CD14-positive monocyte (primary cell): Measurements from ENCODE around the gene TPRG1. TPM values are rescaled to one million over a fixed set of nuclear protein-coding genes. Genes with fewer than 3 reads are reported as not detected.

Experiments used
- DNase-seq, 3 donors: peaks; one replicate each; pipeline ENCODE4 v3.0.0-alpha.2; 2011 to 2022
- H2AFZ ChIP-seq: 2 replicates; pipeline ENCODE4 v1.6.0; 2012; ENCODE audit warnings: mild to moderate bottlenecking, low read depth, low read length, inconsistent platforms; ENCODE audit not compliant: insufficient read depth, poor library complexity, severe bottlenecking
- H3K27ac ChIP-seq, 2 donors: 1 replicate in 1 of 2; 2 replicates in 1 of 2; pipeline ENCODE4 v1.5.1; 2012 to 2013; ENCODE audit warnings: low read length in 2 of 2, control low read depth in 1 of 2, inconsistent platforms in 1 of 2, low read depth in 1 of 2, mild to moderate bottlenecking in 1 of 2
- H3K27me3 ChIP-seq, 2 donors: one replicate each; pipeline versions ENCODE4 v1.6.0 to v1.6.1; 2011 to 2013; ENCODE audit warnings: low read length in 2 of 2; ENCODE audit not compliant: control insufficient read depth in 2 of 2, insufficient read depth in 2 of 2
- H3K36me3 ChIP-seq, 2 donors: replicated peaks in 1 of 2; 1 replicate in 1 of 2; 2 replicates in 1 of 2; pipeline versions ENCODE4 v1.5.1 to v1.6.1; 2012 to 2013; ENCODE audit warnings: low read length in 2 of 2, control low read depth in 1 of 2, inconsistent platforms in 1 of 2, mild to moderate bottlenecking in 1 of 2; ENCODE audit not compliant: insufficient read depth in 2 of 2, control insufficient read depth in 1 of 2
- H3K4me1 ChIP-seq, 2 donors: 1 replicate in 1 of 2; 2 replicates in 1 of 2; pipeline versions ENCODE4 v1.5.1 to v1.6.1; 2012 to 2013; ENCODE audit warnings: low read length in 2 of 2, control low read depth in 1 of 2, inconsistent platforms in 1 of 2, mild to moderate bottlenecking in 1 of 2, moderate library complexity in 1 of 2; ENCODE audit not compliant: insufficient read depth in 2 of 2, control insufficient read depth in 1 of 2
- H3K4me2 ChIP-seq: replicated peaks from 2 replicates; pipeline ENCODE3; 2012; ENCODE audit warnings: low read length, moderate library complexity, mild to moderate bottlenecking; ENCODE audit not compliant: poor library complexity, severe bottlenecking; ENCODE audit errors: extremely low read depth
- H3K4me3 ChIP-seq, 3 experiments: fragments of 200-600 bp in 1 of 3; sonication (generic) in 1 of 3; replicated peaks in 1 of 3; 1 replicate in 2 of 3; 2 replicates in 1 of 3; pipeline ENCODE4 v1.5.1; 2011 to 2013; ENCODE audit warnings: low read length in 3 of 3, mild to moderate bottlenecking in 3 of 3, control low read depth in 2 of 3, low read depth in 2 of 3, inconsistent platforms in 1 of 3, moderate library complexity in 1 of 3
- H3K79me2 ChIP-seq: 2 replicates; pipeline ENCODE4 v1.6.0; 2012; ENCODE audit warnings: mild to moderate bottlenecking, control low read depth, inconsistent platforms, low read length, moderate library complexity; ENCODE audit not compliant: insufficient read depth
- H3K9ac ChIP-seq: 2 replicates; pipeline ENCODE4 v1.6.0; 2017; ENCODE audit warnings: low read length, mild to moderate bottlenecking; ENCODE audit not compliant: insufficient read depth, poor library complexity, severe bottlenecking
- H3K9me3 ChIP-seq, 2 donors: replicated peaks in 1 of 2; 1 replicate in 1 of 2; 2 replicates in 1 of 2; pipeline versions ENCODE4 v1.5.1 to v1.6.1; 2012 to 2013; ENCODE audit warnings: low read length in 2 of 2, control low read depth in 1 of 2; ENCODE audit not compliant: control insufficient read depth in 1 of 2, insufficient read depth in 1 of 2
- H4K20me1 ChIP-seq: 2 replicates; pipeline ENCODE4 v1.6.0; 2012; ENCODE audit warnings: mild to moderate bottlenecking, low read length, control low read depth, moderate library complexity; ENCODE audit not compliant: insufficient read depth
- H3K27ac Mint-ChIP-seq, 7 donors: one replicate each; pipeline ENCODE4 v1.8.0; 2020; ENCODE audit warnings: mild to moderate bottlenecking in 7 of 7, mixed read lengths in 7 of 7, moderate library complexity in 6 of 7, inconsistent platforms in 2 of 7
- H3K27me3 Mint-ChIP-seq, 3 donors: one replicate each; pipeline ENCODE4 v1.8.0; 2021 to 2022; ENCODE audit warnings: low read depth in 3 of 3, mild to moderate bottlenecking in 3 of 3, mixed read lengths in 3 of 3, moderate library complexity in 3 of 3, inconsistent platforms in 1 of 3
- H3K36me3 Mint-ChIP-seq, 2 donors: one replicate each; pipeline ENCODE4 v1.8.0; 2020; ENCODE audit warnings: mixed read lengths in 2 of 2, inconsistent platforms in 1 of 2, mild to moderate bottlenecking in 1 of 2
- H3K4me1 Mint-ChIP-seq: one replicate; pipeline ENCODE4 v1.8.0; 2020; ENCODE audit warnings: mild to moderate bottlenecking, mixed read lengths
- H3K4me3 Mint-ChIP-seq, 2 donors: one replicate each; pipeline ENCODE4 v1.8.0; 2020; ENCODE audit warnings: mild to moderate bottlenecking in 2 of 2, mixed read lengths in 2 of 2, moderate library complexity in 1 of 2
- H3K9me3 Mint-ChIP-seq, 7 donors: one replicate each; pipeline ENCODE4 v1.8.0; 2020 to 2022; ENCODE audit warnings: mixed read lengths in 7 of 7, mild to moderate bottlenecking in 6 of 7, moderate library complexity in 6 of 7, inconsistent platforms in 2 of 7
- CTCF ChIP-seq: fragments of 200-600 bp; IDR thresholded peaks from one replicate; pipeline ENCODE4 v1.8.0; 2022; ENCODE audit warnings: antibody characterized with exemption, mild to moderate bottlenecking
- WGBS: methylation state at CpG from one replicate; pipeline ENCODE4 v1.1.5; 2013; ENCODE audit warnings: missing lambda C conversion rate; ENCODE audit not compliant: insufficient coverage; 5-methylcytosine and 5-hydroxymethylcytosine counted together
- intact Hi-C, 2 donors: fragments of 100-400 bp; cut with micrococcal nuclease; formaldehyde crosslinking; loops; one replicate each; pipeline versions ENCODE4 v1.15.0 to v1.15.1; 2023
- polyA plus RNA-seq, 3 donors: library from polyadenylated mRNA; depleted of rRNA in 1 of 3; unstranded in 2 of 3; stranded (reverse) in 1 of 3; fragments of 300-500 nt in 2 of 3; fragments of >200 nt in 1 of 3; fragmentation: Illumina TruSeq in 2 of 3; gene quantifications; 1 replicate in 2 of 3; 2 replicates in 1 of 3; pipeline ENCODE4 v1.2.3, GENCODE V29; 2012 to 2021

Gene TPRG1
- polyA plus RNA-seq, 3 donors, result 0.14 to 1.7 (median 0.55) TPM

DNA sequence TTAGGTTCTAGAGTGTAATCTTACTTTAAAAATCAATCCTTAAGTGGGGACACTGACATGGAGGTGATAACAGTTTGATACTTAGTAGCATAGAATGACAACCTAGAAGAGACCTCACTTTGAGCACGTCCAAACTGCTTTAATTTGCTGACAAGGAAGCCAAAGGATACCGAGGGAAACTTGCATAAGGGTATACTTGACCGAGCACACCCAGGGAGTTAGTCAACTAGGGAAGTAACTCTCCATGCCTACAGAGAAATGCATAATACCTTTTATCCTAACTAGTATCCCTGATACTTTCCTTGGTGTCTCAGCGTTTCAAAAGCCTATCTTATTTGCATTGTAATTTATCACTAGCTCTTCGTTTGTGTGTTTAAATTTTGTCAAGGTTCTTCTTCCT, 5.5 kb upstream of the TPRG1 start:
- Histone ChIP-seq H3K9ac (no peak overlapping the region), H4K20me1 (no peaks in the 10 kb centered on the region), H3K4me2 (no peak overlapping the region), H3K4me3 (no peak overlapping the region), H3K27ac (no peak overlapping the region), H3K36me3 (no peaks in the 10 kb centered on the region), H3K27me3 (no peaks in the 10 kb centered on the region), H3K9me3 (no peaks in the 10 kb centered on the region), H3K79me2 (no peaks in the 10 kb centered on the region), H2AFZ (no peak overlapping the region), H3K4me1 (no peaks in the 10 kb centered on the region)
- peaks cover 0 to 4% (median 0%) of the 10 kb centered on the region in 7 donors for H3K9me3 Mint-ChIP-seq
- peaks cover 0 to 2% (median 2%) of the 10 kb centered on the region in 3 donors for H3K27me3 Mint-ChIP-seq
- no peak overlapping the region for H3K4me3 Mint-ChIP-seq
- DNase-seq, result no peak
- intact Hi-C loops, result no loop called here
- H3K4me1 Mint-ChIP-seq, result peaks cover 2% of the 10 kb centered on the region
- 95% methylated on average over 3 of the region's 5 CpGs for WGBS
- no peaks in the 10 kb centered on the region for H3K36me3 Mint-ChIP-seq
- no peak for TF ChIP-seq CTCF
- no peak overlapping the region for H3K27ac Mint-ChIP-seq

- no peaks in the 10 kb centered on the region for H3K36me3 ChIP-seq
- Mint-ChIP-seq H3K4me3 (no peak overlapping the region), H3K27me3 (peaks cover 0 to 2% (median 2%) of the 10 kb centered on the region in 3 donors), H3K4me1 (peaks cover 2% of the 10 kb centered on the region), H3K27ac (no peak overlapping the region), H3K9me3 (peaks cover 0 to 4% (median 0%) of the 10 kb centered on the region in 7 donors), H3K36me3 (no peaks in the 10 kb centered on the region)
- H4K20me1 ChIP-seq, result no peaks in the 10 kb centered on the region
- no peak for TF ChIP-seq CTCF
- H2AFZ ChIP-seq, result no peak overlapping the region
- intact Hi-C loops, result no loop called here
- H3K4me1 ChIP-seq, result no peaks in the 10 kb centered on the region
- no peaks in the 10 kb centered on the region for H3K79me2 ChIP-seq
- 100% methylated on average over 1 of the region's 5 CpGs for WGBS
- H3K9ac ChIP-seq, result no peak overlapping the region
- H3K27me3 ChIP-seq, result no peaks in the 10 kb centered on the region
- no peak overlapping the region for H3K4me3 ChIP-seq
- H3K9me3 ChIP-seq, result no peaks in the 10 kb centered on the region
- DNase-seq, result no peak
- H3K4me2 ChIP-seq, result no peak overlapping the region
- H3K27ac ChIP-seq, result no peak overlapping the region
Measured at GRCh38 chr3:189167027-189167766, 4.6 kb upstream of the TPRG1 start.
